Gastroesophageal sphincter (tissue), 4 donors: ENCODE measurements around the gene PLEKHG4B. TPM values are rescaled to one million over a fixed set of nuclear protein-coding genes. Genes with fewer than 3 reads are reported as not detected.

Source experiments
- ATAC-seq: fragments of 150-250 bp; one replicate; pipeline ENCODE4 v1.9.1; 2016; ENCODE audit warnings: mild to moderate bottlenecking, moderate library complexity
- H3K27ac ChIP-seq, 4 donors: fragments of 200-600 bp; sonication (generic) in 3 of 4; 1 replicate in 3 of 4; 2 replicates in 1 of 4; pipeline ENCODE4 v1.5.1; 2016 to 2019
- H3K27me3 ChIP-seq: fragments of 200-600 bp; sonication (generic); one replicate; pipeline ENCODE4 v1.5.1; 2019
- H3K36me3 ChIP-seq, 2 donors: fragments of 200-600 bp; sonication (generic); one replicate each; pipeline ENCODE4 v1.5.1; 2019; ENCODE audit warnings: control low read depth in 1 of 2
- H3K4me1 ChIP-seq, 3 donors: fragments of 200-600 bp; sonication (generic); 1 replicate in 2 of 3; 2 replicates in 1 of 3; pipeline ENCODE4 v1.5.1; 2016 to 2019; ENCODE audit warnings: control low read depth in 2 of 3
- H3K4me3 ChIP-seq, 2 donors: fragments of 200-600 bp; sonication (generic); one replicate each; pipeline ENCODE4 v1.5.1; 2019; ENCODE audit warnings: mild to moderate bottlenecking in 1 of 2, moderate library complexity in 1 of 2
- H3K9me3 ChIP-seq, 3 donors: fragments of 200-600 bp; sonication (generic); one replicate each; pipeline ENCODE4 v1.5.1; 2017 to 2019; ENCODE audit warnings: control low read depth in 2 of 3
- CTCF ChIP-seq, 4 experiments: fragments of 200-600 bp in 2 of 4; fragments of 450-650 bp in 2 of 4; sonication (generic) in 1 of 4; IDR thresholded peaks; one replicate each; pipeline ENCODE4 v1.5.1; 2017 to 2019; ENCODE audit warnings: antibody characterized with exemption in 4 of 4, mild to moderate bottlenecking in 2 of 4, moderate library complexity in 2 of 4
- EP300 ChIP-seq: sonication (generic); formaldehyde crosslinking; IDR thresholded peaks from one replicate; pipeline ENCODE4 v1.6.1; 2017; ENCODE audit warnings: antibody characterized with exemption, mild to moderate bottlenecking
- POLR2A ChIP-seq, 2 donors: fragments of 450-650 bp; IDR thresholded peaks; one replicate each; pipeline ENCODE4 v1.6.1; 2017; ENCODE audit warnings: antibody characterized with exemption in 2 of 2, mild to moderate bottlenecking in 2 of 2, moderate library complexity in 1 of 2
- POLR2AphosphoS5 ChIP-seq: sonication (generic); formaldehyde crosslinking; IDR thresholded peaks from one replicate; pipeline ENCODE4 v1.6.1; 2017; ENCODE audit warnings: antibody characterized with exemption
- WGBS, 2 donors: methylation state at CpG; one replicate each; pipeline ENCODE4 v1.1.5; 2018; ENCODE audit warnings: low coverage in 1 of 2; 5-methylcytosine and 5-hydroxymethylcytosine counted together
- total RNA-seq, 4 donors: library from RNA; depleted of rRNA; stranded (reverse); fragments of >200 nt; gene quantifications; one replicate each; pipeline ENCODE4 v1.1.0, GENCODE V29; 2016

Gene PLEKHG4B
- total RNA-seq, 4 donors from 2014 or later = under 0.01 to 0.66 (median 0.15) TPM; not detected in 1

- Histone ChIP-seq H3K4me1 (peaks cover 0 to 37% (median 4%) of the 10 kb centered on the region in 3 donors), H3K27me3 (peaks cover 20% of the 10 kb centered on the region), H3K27ac (no peak overlapping the region), H3K36me3 (no peaks in the 10 kb centered on the region), H3K9me3 (no peaks in the 10 kb centered on the region), H3K4me3 (peak overlapping the region in 1 of 2 donors; percentile 39)
- TF ChIP-seq EP300 (no peak), POLR2AphosphoS5 (no peak), POLR2A (IDR thresholded peaks at IDR 0.05) (no peak), CTCF (IDR thresholded peaks at IDR 0.05) (no peak)
- no CpG with 5 or more reads among the region's 21 CpGs for WGBS, 2 donors
- ATAC-seq = no peak
These were observed 95.9 kb downstream of the PLEKHG4B start for GRCh38 chr5:187617-188451.

- ATAC-seq = peak; percentile 87
- WGBS, 2 donors = 60% methylated on average over 1 of the region's 37 CpGs; no CpG with 5 or more reads in 1 of the 2 donors
- Histone ChIP-seq H3K27me3 (peaks cover 24% of the 10 kb centered on the region), H3K9me3 (no peaks in the 10 kb centered on the region), H3K4me3 (peak overlapping the region in 1 of 2 donors; percentile 39), H3K27ac (no peak overlapping the region), H3K4me1 (peaks cover 0 to 37% (median 4%) of the 10 kb centered on the region in 3 donors), H3K36me3 (no peaks in the 10 kb centered on the region)
- TF ChIP-seq CTCF (IDR thresholded peaks at IDR 0.05) = peak in 3 of 4 experiments; percentile 90 to 94 (median 93)
- TF ChIP-seq POLR2A (IDR thresholded peaks at IDR 0.05) = no peak
These were observed 96.8 kb downstream of the PLEKHG4B start for GRCh38 chr5:188488-189481.

- H3K27me3 ChIP-seq = peaks cover 24% of the 10 kb centered on the region
- H3K36me3 ChIP-seq = no peaks in the 10 kb centered on the region
- TF ChIP-seq POLR2A (IDR thresholded peaks at IDR 0.05) (no peak), POLR2AphosphoS5 (no peak), EP300 (no peak), CTCF (IDR thresholded peaks at IDR 0.05) (no peak)
- H3K4me3 ChIP-seq = no peak overlapping the region
- 100% methylated on average over 1 of the region's 10 CpGs; no CpG with 5 or more reads in 1 of the 2 donors for WGBS, 2 donors
- peaks cover 0 to 37% (median 4%) of the 10 kb centered on the region in 3 donors for H3K4me1 ChIP-seq
- ATAC-seq = no peak
- no peaks in the 10 kb centered on the region for H3K9me3 ChIP-seq
- no peak overlapping the region for H3K27ac ChIP-seq
These were observed 97.5 kb downstream of the PLEKHG4B start for GRCh38 chr5:189486-189885.

- no peak overlapping the region for H3K27ac ChIP-seq
- 54 to 62% methylated on average over 4 to 5 of the region's 11 CpGs for WGBS, 2 donors
- H3K9me3 ChIP-seq = no peaks in the 10 kb centered on the region
- H3K4me3 ChIP-seq = no peak overlapping the region
- no peak for ATAC-seq
- H3K4me1 ChIP-seq = peaks cover 0 to 37% (median 4%) of the 10 kb centered on the region in 3 donors
- no peaks in the 10 kb centered on the region for H3K36me3 ChIP-seq
- H3K27me3 ChIP-seq = peaks cover 24% of the 10 kb centered on the region
- TF ChIP-seq POLR2A (IDR thresholded peaks at IDR 0.05) (no peak), CTCF (IDR thresholded peaks at IDR 0.05) (no peak), EP300 (no peak), POLR2AphosphoS5 (no peak)
These were observed 98.0 kb downstream of the PLEKHG4B start for GRCh38 chr5:189976-190365.
